CD4-positive, alpha-beta T cell treated with Interleukin-21 for 1 hour (primary cell): ENCODE measurements around the gene ERBB4.

ENCODE experiments used
- DNase-seq: peaks from one replicate; pipeline ENCODE4 v3.0.0-alpha.2; 2020

The ERBB4 gene

DNA sequence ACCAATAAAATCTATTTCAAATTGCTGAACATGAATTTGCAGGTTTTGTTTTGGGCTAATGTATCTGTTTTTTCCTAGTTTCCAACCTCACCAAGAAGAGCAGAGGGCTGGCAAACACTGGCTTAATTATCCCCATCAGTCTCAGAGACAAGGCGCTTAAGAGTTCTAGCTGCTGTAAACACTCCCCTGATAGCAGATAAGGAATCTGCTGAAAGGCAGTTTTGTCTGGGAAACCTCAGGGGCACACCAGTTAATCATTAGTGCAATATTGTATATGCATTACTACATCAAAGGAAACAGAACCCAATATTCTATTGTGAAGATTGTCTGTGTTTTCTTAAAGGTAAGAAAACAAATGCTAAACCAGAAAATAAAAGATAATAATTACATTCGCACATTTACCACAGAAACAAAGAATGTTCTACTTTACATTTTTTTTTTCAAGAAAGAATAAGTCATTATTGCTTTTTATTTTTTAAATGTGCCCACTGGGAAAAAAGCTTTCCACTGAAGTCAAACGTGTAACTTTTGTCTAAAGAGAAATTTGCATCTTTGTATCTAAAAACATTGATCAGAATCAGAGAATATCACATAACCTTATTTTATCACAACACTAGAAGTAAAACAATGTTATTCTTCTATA, 179.1 kb downstream of the ERBB4 start:
- DNase-seq, result no peak

DNA sequence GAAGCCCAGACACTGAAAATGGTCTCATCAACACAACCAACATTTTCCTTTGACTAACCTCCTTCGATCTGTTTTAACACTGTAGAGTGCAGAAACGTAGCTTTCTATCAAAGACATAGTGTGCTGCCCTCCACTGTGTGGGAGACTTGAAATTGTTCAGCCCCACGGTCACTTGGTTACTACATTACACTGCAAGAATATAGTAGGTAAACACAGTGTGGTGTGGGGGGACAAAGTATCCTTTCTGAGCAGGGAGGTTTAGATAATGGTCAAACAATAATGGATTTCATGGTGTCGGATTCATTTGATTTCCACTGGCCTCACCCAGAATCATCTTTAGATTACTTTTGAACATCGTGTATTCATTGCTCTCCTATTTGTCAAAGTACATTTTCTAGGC, 181.0 kb downstream of the ERBB4 start:
- DNase-seq, result no peak

DNA sequence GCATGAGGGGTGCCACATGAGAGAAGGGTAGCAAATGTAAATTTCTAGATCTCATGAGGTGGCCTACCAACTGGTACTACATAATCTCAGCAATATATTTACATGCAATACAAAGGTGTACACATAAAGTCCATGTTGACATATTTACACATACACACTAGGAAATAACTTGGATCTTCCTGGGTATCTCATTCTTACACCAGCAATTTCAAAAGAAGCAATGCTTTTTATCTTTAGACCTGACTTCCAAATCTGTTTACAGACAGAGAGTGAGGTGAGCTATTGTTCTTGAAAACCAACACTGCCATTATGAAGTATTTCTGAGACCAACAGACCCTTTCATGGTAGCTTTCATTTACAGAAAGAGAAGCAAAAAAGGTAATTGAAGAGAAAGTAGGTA, 184.2 kb downstream of the ERBB4 start:
- DNase-seq, result no peak

DNA sequence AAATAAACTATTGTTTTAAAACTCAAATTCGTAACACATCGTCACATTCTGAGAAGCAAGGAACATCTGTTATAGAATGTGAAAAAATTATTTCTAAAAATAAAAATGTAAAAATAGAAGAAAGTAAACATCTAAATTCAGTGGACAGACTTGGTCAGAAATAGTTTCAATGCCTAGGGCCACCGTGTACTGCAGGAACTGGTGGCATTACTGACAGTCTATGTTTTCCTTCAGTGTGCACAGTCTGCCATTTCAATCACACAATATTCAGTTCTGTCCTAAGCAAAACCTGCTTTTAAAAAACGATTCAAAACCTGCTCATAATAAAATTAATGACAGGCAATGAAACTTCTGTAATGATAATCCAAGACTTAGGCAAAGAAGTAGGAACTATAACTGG, 190.1 kb downstream of the ERBB4 start:
- DNase-seq, result no peak

DNA sequence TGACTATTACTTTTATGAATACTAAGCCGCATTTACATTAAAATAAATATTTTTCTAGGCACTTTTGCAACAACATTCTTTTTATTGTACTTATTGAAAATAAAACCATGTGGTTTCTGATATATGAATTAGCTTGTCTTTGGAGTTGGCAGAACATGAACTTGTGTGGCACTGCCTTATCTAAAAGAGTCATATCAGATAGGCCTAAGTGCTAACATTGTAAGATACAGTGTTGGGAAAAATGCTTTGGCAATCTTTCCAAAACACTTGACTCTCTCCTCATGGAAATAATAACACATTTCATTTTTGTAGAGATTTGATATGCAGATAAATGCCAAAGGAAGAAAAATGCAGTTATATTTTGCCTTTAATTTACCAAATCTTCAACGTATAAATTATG, 191.7 kb downstream of the ERBB4 start:
- no peak for DNase-seq

DNA sequence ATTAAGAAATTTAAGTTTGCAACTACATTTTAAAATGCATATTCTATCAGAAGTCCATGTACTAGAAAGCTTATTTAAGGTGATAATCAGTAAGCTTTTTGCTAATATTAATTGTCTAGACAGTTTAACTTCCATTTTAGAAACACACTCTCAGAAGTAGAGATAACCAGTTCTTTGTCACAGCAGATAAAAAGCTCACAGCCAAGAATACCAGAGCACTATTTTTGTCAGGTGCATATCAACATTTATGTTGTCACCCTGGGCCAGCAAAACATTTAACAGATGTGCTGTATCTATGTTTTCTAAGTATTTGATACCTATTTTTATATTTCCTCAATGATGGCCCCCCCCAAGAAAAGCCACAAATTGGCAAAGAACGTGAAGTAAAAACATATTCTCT, 192.6 kb downstream of the ERBB4 start:
- no peak for DNase-seq

DNA sequence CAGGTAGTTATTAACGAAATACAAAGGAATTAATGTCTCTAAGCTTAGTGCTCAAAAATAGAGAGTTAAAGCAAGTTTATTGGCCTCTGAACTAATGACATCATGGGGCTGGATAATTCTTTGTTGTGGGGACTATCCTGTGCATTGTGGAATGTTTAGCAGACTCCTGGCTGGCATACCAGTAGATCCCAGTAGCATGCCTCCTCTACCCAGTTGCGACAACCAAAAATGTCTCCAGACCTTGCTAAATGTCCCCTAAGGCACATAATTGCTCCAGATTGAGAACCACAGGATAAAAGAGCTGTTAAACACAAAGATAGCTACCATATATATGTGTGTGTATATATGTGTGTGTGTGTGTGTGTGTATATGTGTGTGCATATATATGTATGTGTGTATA, 194.5 kb downstream of the ERBB4 start:
- DNase-seq, result no peak

DNA sequence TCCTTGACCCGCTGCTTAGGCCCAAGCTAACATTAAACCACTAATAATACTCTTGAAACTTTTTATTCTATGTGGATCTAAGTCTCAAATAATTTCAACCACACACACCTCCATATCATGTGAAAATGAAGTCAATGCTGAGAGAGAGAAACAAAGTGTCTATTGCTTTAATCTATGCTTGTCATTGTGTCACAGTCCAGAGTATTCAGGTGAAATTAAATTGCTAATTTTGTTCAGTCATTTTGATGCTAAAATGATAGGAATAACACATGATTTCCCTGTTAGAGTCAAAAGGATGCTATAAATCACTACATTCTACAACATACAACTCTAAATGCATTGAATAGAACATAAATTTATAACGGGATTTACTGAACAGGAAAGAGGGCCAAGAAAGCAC, 195.4 kb downstream of the ERBB4 start:
- DNase-seq, result no peak

DNA sequence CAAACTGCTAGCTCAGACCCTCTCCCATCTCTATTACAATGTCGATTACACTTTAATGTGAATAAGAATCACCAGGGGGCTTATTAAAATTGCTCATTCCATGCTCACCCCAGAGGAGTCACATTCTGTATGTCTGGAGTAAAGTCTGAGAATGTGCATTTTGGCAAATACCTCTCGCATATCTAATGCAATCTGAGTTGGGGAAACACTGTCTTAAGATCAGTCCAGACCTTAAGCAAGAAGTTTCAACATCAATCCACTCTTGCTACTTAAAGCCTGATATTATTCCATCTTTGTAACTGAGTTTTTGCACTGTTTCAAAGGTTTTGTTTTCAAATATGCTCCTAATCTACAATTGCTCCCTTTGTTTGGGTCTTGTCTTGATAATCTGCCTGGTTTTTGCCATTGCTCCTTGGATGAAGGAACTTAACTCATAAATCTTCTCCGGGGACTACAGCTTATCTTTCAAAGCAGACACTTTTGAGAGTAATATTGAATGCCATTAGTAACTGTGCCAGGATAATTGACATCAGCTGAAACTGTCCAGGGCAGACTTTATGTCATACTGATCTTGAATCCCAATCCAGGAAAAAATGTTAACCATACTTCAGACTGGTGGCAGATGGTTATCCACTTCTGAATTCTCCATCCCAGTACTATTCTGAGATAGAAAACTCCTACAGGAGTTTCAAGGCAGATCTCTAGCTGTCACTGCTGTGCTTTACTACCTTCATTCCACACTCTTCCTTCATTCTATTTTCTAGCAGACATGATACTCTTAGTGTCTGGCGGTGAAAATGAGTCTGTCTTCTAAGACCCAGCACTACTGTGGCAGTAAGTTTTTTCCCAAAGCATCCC, 200.9 kb downstream of the ERBB4 start:
- no peak for DNase-seq

DNA sequence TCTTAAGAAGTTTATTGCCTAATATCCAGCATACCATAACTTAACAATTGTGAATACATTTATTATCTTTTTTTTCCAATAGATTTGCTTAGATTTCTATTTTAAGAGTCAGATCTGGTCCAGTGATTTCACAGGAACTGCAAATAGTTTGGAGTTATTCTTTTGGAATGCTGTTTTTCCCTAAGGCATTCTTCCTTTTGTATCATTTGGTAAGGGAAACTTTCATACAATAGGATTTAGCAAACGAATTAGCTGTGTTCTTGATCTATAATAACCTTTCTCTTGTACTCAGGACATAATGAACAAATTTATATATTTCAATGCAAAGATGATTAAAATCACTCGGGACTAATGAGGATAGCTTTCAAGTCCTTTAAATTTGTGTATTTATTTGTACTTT, 201.6 kb downstream of the ERBB4 start:
- no peak for DNase-seq

DNA sequence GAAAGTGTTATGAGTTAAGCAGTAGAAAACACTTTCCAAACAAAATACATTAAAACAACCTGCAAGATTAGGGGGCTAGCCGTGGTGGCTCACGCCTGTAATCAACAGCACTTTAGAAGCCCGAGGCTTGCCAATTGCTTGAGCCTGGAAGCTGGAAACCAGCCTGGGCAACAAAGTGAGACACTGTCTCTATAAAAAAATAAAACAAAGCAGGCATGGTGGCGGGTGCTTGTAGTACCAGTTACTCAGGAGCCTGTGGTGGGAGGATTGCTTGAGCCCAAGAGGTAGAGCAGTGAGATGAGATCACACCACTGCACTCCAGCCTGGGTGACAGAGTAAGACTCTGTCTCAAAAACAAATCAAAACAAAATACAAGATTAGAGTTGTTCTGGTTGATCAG, 208.3 kb downstream of the ERBB4 start:
- no peak for DNase-seq

DNA sequence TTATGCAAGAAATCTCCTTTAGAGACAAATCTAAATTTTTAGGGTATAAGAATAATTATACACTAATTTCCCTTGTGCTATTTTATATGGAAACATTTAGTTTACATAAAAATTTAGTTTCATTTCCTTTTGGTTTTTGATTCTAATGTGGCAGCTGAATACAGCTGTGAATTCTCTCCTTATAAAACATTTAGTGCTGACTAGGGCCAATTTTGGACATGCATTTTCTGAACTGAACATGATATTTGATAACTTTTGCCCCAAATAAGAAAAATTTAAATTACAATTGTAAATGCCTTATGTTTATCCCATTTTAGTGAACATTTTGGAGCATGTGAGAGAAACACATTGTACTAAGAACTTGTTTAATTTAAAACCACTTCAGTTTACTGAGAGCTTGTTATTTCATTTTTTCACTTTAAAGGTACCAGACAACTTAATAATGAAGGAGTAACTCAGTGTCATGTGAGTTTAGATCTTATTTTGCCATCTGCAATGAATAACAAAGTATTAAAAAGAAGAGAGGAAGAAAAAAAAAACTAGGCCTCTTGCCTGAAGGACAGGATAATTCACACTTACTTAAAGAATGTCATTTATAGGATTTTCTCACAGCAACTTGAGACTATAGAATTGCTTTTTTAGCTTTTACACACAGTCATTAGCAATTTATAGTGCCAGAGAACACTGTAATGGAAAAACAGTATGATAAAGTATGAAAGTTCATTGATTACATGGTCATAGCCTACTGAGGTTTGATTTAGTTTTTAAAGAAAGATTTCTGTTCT, 209.7 kb downstream of the ERBB4 start:
- DNase-seq, result no peak

DNA sequence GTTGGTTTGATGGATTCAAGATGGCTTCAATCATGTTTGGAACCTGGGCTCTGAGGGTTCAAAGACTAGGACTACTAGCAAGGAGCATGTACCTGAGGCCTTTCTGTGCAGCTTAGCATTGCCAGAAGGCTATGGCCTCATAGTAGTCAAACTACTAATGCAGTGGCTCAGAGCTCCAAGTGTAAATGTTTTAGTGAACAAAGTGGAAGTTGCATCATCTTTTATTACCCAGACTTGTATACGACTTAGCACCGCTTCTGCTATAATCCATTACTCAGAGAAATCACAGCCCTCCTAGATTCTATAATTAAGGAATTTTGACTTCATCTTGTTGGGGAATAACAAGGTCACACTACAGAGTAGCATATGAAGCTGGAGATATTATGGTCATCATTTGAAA, 210.5 kb downstream of the ERBB4 start:
- no peak for DNase-seq

DNA sequence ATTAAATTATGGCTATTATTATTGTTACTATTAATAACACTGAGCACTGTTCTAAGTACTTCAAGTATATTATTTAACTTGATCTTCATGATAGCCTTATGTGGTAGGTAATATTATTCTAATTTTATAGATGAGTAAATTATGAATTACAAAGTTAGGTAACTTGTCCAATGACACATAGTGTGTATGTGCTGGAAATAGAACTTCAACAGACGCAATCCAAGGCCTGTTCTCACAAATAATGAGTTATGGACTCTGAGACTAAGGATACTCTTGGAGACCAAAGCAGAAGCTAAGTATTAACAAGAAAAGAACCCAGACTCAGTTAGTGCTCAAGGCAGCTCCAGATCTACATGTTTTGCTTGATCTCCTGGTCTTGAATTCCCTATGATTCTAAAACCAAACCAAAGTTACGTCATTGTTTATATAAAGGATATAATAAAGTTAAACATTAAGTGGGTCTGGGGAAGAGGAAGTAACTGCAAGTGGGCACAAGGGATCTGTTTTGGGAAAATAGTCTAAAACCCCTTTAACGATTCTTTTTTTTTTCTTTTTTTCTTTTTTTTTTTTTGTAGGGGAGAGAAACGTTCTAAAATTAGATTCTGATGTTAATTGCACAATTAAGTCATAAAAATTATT, 211.3 kb downstream of the ERBB4 start:
- DNase-seq, result no peak

DNA sequence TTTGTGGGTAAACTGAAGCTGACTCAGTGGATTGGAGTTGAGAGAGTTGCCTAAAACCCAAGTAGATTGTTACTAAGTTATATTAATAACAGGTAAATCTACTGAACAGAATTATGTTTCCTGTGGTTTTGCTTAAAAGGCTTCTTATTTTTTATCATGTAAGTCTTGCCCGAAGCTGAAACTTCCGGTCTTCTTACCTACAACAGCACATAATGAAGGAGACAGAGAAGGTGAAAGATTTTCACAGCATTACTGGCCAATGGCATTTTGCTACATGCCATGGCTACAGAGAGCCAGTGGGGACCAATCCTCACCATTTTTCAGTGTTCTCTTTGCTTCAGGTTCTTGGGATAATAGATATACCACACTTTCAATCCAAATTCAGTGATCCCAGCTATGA, 220.0 kb downstream of the ERBB4 start:
- no peak for DNase-seq

DNA sequence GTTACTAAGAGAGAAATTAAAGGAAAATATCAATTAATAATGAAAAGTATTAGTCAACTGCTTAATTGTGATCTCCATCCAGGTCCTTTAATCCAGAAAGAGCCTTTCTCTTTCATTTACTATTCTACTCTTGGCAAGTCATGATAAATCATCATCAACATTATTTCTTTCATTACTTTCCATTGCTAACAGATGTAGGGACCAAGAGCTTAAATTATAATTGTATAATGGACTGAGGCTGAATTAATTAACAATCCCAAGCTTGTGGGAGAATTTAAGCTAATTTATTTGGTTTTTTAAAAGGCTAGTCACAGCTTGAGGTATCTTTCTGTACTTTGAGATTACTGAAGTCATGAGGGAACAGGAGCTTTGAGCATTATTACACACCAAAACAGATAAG, 223.9 kb downstream of the ERBB4 start:
- DNase-seq, result no peak

DNA sequence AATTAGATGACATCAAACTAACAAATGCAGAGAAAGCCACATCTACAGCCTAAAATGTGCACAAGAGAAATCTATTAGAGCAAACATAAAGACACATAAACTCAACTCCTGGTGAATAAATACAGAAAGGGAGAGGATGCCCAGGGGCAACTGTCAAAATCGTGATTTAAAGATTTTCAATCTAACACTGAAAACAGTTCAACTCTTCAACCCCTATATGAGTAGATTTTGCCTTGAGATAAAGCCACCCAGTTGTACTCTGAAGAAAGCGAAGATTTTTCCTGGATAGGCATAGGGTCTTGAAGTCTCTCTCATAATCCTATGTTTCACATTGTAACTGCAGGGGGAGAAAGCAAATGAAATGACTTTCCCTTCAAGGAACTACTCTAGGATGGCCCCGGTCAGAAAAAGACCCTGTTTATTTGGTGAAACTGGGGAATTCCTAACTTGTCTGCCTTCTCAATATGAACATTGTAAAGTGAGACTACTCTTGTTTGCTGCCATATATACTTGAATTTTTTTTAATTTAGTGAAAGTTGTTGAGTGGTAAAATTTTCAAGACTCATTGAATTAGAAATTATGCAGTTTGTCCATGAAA, 226.7 kb downstream of the ERBB4 start:
- DNase-seq, result no peak

DNA sequence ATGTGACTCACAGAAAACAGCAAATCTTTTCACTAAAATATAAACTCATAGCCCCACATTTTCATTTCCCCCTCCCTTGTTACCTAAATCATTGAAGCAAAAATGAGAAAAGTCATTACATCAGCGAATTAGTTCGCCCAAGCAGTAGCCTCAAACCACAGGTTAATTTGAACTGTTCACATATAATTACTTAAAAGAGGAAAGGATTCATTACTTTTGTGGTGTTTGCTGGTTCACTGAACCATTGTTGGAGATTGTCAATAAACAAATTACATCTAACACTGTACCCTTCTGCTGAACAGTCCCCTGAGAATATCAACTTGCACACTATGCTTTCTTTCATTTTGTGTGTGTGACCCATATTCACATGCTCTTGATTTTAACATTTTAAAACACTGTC, 238.7 kb downstream of the ERBB4 start:
- DNase-seq, result no peak

DNA sequence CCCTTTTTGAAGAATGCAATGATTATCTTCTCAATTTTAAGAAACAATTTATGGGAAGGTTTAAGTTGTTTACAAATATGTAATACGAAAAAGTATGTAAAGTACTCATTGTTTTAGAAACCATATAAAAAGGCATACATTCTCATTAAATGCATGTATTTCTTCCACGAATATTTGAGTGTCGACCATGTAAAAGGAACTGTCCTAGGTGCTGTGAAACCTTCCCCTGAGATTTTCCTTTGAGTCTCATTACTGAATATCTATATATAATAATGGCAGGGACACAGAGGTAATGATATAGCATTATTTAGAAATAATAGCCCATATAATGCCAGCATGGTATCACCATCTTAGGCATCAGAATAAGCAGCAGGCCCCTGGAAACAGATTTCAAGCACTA, 239.3 kb downstream of the ERBB4 start:
- DNase-seq, result no peak

DNA sequence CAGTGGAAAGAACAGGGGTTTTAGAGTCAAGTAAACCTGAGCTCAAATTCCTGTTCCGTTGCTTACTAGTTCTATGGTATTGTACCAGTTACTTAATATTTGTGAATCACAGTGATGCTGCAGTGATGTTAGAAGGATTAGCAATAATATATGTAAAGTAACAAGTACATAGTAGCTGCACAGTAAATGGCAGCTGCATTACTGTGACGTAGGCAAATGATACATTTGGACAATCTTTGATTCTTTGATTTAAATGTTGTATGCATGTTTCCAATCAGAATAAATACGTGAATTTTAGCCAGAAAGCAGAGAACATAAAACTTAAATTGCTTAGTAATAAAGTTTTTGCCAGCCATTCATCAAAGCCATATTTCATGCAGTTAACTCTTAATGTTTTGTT, 243.0 kb downstream of the ERBB4 start:
- no peak for DNase-seq

DNA sequence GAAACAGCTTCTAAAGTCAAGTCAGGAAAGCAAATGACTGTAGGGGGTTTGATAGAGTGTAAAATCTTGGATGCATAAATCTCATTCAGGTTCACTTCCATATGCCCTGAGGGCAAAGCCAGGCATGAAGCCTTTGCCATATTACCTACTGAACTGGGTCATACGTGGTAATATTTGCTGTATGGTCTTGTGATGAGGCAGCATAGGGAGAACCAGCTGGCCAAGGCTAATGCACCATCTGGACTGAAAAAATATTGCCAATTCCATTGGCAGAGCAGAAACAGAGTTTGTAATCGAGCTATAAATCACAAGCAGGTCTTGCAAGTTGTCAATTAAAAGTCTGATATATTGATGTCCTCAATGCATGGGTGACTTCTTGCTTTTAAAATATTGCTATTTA, 243.8 kb downstream of the ERBB4 start:
- DNase-seq, result no peak

DNA sequence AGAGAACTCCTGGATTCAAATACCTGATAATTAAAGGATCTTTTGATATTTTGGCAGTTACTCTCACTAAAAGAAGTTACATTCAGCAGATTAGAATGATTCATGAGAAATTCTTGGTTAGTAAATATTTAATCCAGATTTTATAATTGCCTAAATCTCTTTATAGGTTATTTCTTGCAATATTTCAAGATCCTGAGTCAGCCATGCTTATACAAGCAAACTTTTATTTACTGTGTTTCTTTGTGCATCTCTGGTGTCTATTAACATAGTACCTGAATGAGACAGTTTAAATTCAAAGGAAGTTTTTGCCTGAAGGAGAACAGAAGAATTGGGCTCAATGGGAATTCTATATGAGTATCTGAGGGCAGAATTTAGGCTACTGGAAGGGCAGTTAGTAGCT, 249.3 kb downstream of the ERBB4 start:
- no peak for DNase-seq

DNA sequence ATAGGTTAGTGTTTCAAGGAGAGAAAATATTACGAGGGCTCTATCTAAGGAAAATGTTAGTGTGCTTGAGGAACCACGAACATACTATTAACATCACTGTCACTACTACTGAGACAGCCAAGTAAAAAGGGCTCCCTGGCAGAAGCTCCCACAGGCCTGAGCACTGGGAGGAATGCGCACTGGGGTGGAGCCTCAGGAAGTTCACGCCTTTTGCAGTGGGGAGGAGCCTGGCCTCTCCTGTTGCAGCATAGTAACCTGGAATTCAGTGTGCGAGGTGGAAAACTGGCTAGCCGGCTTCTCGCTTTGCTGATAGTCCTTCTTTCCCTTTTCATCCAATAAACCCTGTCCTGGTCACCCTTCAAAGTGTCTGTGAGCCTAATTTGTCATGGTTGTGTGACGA, 250.3 kb downstream of the ERBB4 start:
- no peak for DNase-seq
